ELF-1 (cell line): ENCODE results near the gene GALNT18.
"Not testable (repeated sequence)": the region's sequence is repeated elsewhere in the genome, so short reads cannot be mapped to it uniquely, and the experiment has no call there.

Experiments used
- DNase-seq: peaks from one replicate; pipeline ENCODE4 v3.0.0-alpha.2; 2016; ENCODE audit warnings: low read depth, low spot score

Gene GALNT18

GRCh38 chr11:11463405-11463804, 158.4 kb downstream of the GALNT18 start:
- DNase-seq: peak; percentile 77

DNA sequence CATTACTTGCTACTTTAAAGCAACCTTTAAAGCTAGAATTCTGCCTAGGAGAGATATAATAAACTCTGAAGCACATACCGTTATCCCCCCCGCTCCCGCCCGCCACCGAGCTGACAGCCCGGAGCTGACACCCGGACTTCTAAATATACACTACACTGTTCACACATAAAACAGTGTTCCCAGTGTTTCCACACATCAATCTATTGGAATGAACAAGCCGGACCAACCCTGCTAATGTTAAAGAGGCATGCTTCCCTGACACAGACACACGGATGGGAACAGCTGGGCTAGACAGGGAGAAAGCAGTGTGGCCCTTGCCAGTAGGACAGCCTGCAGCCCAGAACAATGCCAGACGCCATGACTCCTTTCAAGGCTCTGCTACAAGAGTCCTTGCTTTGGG, 160.3 kb downstream of the GALNT18 start:
- no peak for DNase-seq

DNA sequence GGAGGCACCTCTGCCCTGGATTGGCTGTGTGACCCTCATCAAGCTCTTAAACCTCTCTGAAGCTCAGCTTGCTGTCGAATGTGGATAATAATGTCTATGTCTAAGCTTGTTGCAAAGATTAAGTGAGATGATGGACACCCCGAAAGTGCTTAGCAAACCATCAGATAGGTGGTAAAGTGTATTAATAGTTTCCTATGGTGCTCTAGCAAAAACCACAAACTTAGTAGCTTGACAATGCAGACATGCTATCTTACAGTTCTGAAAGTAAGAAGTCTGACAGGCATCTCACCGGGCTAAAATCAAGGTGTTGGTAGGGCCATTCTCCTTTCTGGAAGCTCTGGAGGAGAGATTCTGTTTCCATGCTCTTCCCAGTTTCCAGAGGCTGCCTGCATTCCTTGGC, 162.2 kb downstream of the GALNT18 start:
- no peak for DNase-seq

DNA sequence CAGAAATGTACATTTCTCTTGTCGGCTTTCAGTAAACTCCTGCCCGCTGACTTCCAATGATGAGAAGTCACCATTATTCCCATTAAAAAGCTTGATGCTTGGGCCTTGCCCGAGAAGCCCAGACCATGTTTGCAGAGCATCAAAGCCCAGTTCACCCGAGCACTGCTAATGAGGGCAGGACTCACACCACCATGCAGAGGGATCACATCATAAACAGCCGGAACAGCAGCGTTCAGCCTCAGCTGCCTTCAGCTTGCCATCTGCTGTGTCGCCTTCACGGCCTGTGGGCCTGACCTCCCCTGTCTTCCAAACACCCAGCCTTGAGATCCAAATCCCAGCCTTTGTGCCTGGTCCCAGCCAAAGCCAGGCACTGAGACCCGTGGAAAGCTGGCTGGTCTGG, 163.3 kb downstream of the GALNT18 start:
- no peak for DNase-seq

DNA sequence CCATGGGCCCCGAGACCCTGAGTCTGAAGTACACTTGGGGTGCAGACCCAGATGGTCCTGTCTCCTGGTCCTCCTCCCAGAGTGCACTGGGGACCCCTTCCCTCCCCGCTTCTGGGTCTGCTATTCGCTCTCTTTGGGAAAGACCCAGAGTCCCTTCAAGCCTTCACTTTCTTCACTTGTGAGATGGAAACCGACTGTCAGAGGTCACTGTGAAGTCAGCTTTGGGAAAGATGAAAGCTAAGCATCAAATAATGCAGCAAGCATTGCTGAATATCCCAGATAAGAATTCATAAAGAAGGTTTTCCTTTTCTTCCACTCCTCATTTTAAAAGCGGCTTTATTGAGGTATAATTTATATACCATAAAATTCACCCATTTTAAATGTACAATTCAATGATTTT, 163.8 kb downstream of the GALNT18 start:
- DNase-seq: no peak

- no peak for DNase-seq
Observed at GRCh38 chr11:11456866-11457265, 164.9 kb downstream of the GALNT18 start.

GRCh38 chr11:11454671-11455223, 167.1 kb downstream of the GALNT18 start:
- DNase-seq: peak; percentile 78

- no peak for DNase-seq
Observed at GRCh38 chr11:11451501-11452005, 170.3 kb downstream of the GALNT18 start.

- DNase-seq: no peak
Observed at GRCh38 chr11:11450744-11451362, 171.0 kb downstream of the GALNT18 start.

DNA sequence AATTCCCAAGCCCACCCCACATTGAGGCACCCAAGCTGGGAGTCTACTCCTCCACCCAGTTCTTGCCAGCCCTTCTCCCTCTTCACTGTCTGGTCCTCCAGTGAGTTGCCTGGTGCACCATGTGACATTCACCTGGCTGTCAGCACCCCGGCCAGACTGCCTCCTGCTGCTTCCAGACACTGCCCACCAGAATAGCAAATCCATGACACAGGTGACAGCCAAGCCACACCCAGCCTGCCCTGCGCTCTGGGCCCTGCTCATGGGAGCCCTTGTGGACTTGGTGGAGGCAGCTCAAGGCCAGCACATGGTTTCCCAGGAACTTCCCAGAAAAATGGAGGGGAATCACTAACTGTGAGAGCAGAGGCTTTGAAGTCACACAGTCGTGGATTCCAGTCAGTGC, 172.5 kb downstream of the GALNT18 start:
- no peak for DNase-seq

DNA sequence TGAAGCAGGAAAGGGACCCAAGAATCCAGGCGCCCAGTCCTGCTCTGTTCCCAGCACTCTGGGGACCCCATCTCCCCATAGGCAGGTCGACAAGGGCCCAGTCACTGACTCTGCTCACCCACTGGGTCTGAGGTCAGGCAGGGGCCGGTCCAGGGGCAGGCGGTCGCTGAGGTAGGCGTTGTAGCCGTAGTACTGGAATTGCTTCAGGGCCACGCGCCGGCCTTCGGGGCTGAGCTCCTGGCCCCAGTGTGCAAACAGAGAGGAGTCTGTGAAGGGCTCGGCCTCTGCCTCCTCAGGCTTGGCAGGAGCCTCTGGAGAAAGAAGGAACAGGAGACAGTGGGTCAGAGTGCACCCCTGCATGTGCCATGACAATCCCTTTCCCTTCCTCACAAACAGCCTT, 173.2 kb downstream of the GALNT18 start:
- DNase-seq: no peak

DNA sequence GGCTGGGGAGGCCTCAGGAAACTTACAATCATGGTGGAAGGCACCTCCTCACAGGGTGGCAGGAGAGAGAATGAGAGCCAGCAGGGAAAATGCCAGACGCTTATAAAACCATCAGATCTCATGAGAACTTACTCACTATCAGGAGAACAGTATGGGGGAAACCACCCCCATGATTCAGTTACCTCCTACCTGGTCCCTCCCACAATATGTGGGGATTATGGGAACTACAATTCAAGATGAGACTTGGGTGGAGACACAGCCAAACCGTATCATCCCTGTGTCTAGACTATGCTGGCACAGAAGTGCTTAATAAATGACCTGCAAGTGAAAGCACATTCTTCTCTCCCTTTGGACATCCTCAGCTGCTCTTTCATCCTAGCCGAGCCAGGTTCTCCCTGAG, 174.2 kb downstream of the GALNT18 start:
- not testable (repeated sequence) for DNase-seq

DNA sequence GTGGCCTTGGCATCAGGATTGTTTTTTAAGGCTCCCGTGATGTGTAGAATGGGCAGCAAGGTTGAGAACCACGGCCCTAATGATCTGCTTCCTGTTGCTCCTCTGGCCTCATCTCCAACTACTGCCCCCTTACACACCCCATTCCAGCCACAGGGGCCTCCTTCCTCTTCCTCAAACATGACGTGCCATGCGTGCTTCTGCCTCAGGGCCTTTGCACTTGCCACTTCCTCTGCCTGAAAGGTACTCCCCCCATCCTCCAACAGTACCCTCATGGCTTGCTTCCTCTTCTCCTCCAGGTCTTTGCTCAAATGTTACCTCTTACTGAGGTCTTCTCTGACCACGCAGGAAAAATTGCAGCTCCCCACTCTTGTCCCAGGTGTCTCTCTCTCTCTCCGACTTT, 174.8 kb downstream of the GALNT18 start:
- DNase-seq: no peak

DNA sequence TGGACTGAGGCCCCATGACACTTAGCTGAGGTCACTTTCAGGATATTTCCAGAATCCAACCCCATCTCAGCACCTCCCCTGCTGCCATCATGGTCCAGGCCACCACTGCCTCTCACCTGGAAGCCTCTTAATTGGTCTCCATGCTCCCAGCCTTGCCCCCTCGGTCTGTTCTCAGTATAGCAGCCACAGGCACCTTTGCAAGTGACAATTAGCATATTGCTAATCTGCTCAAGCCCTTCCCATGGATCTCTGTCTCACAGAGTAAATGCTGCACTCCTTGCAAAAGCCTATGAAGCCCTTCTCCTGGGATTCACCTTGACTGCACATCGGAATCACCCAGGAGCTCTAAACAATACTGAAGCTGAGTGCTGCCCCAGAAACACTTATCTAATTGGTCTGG, 175.2 kb downstream of the GALNT18 start:
- DNase-seq: no peak

DNA sequence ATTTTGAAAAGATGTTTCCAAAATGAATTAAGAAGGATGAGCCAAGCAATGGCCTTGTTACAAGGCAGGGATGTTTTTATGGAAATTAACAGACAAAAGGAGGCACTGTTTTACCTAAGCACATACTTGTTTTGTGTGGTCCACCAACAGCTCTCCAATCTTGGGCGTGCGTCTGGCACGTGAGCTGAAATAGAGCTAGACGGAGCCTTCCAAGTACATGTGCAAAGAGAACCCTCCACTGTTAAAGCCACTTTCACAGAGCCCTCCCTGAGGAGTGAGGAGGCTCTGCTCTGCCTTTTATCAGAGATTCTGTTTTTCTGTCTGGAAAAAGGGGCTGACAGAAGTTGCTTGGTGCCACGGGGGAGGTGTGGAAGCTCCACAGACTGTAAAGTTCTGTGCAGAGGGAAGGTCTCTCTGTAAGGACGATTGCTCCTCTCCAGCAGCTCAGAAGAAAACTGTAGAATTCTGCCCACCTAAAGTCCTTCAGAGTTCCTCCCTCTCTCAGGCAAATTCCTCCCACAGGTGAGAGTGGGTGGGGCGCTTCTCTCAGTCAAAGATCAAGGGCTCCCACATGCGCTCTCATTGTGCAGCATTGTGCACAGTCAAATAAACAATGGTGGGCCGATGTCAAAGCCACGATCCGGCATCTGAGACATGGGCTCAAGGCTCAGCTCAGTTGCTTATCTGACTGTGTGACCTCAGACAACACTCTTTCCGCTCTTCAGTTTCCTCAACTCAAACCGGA, 176.2 kb downstream of the GALNT18 start:
- no peak for DNase-seq

DNA sequence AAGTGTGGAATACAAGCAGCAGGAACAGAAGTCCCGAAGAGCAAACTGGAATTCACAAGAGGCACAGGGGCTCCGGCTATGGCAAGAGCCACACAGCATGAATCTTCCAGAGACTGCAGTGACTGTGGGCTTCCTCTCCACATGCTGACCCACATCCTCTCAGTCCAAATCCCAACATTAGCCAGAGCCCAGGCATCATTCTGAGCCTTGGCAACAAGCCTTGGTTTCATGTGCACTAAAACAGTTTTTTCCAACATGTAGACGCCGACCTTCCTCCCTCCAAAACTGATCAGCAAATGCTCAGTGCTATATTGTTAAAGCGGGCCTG, 177.0 kb downstream of the GALNT18 start:
- DNase-seq: no peak

DNA sequence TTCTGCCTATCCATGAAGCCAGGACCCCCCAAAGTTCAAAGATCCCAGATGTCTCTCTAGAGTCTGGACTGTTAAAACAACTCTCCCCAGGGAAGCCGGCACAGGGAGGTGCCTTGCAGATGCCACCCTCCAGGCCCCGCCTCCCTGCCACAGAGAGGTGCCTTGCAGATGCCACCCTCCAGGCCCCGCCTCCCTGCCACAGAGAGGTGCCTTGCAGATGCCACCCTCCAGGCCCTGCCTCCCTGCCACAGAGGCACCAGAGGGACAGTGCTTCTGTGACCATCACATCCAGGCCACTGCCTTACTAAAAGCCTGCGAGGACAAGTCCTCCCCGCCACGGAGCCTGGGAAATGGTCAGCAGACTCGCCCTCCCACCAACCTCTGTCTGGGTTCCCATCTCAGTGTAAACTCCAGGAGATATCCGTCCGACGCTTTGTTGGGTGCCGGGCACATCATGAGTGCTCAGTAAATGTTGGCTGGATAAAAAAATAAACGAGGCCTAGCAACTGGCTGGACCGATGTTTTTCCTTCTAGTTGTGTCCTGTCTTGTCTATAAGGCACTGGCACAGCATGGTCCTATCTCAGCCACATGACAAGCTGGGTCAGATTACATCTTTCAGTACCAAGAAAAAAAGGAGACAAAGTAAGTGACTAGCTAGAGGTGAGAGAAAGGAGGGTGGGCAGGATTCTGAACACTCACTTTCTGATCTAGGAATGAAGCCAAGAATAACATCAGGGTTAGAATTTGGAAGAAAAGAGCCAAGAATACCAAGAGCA, 177.6 kb downstream of the GALNT18 start:
- no peak for DNase-seq

DNA sequence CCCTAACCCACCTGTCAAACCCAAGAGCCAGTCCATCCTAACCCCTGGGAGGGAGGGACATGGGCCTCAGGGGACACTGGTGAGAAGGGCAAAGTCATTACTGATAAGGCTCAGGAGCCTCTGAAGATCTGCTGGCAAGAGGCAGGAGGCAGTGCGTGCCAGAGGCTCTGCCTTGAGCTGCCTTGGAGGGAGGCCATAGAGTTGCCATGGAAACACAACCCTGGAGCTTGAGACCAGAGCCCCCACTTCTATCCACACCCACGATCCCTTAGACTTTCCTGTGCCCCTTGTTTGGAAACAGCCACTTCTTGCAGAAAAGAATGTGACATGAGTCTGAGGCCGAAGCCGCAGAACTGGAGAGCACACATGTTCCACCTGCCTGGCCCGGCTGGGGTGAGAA, 179.0 kb downstream of the GALNT18 start:
- DNase-seq: no peak

- DNase-seq: no peak
Observed at GRCh38 chr11:11441516-11441915, 180.3 kb downstream of the GALNT18 start.

GRCh38 chr11:11441091-11441490, 180.7 kb downstream of the GALNT18 start:
- no peak for DNase-seq

DNA sequence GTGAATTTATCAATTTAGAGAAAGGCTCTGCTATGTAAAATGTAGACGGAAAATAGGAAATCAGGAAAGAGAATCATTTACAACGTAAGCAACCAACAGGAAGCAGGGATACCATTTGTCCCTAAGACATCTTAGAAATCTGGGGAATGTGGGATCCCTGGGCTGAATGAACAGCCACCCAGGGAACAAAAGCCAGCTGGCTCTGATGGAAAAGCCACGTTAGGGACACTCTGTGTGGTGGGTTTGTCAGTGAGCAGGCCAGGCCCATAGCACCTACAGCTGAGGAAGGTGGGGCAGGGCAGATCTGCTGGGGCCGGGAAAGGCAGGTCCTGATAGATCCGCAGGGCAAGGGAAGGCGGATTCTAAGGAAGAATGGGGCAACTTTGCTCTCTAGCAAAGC, 181.7 kb downstream of the GALNT18 start:
- DNase-seq: no peak

DNA sequence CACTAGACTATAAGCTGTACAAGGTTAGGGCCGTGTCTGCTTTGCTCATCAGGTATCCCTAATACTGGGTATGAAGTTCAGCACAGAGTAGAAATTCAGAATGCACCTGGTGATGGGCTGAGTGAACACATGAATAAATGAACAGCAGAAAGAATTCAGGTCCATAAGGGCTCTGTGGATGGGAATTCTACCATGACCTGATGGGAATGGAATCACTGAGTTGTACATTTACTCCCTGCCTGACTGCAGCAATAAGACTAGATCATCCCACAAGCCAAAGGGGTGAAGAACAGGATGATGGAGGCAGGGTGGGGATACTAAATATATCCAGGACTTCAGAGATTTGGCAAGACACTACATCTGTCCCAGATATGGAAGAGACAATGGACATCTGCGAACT, 182.2 kb downstream of the GALNT18 start:
- DNase-seq: no peak
